Activated B cell treated with CpG ODN at 0.5 μM for 24 hours (primary cell): ENCODE results near the gene C1QC. TPM values are rescaled to one million over a fixed set of nuclear protein-coding genes. Genes with fewer than 3 reads are reported as not detected.

ENCODE experiments used
- ATAC-seq: fragments of 200-7000 bp; cut with Tn5 transposase; one replicate; pipeline ENCODE4 v1.10.0; 2021; ENCODE audit warnings: low read depth, mild to moderate bottlenecking, moderate library complexity
- CTCF ChIA-PET: fragments of 350-600 bp; sonication (Branson Sonifier 250); formaldehyde crosslinking; loops from one replicate; lab custom pipeline; 2021; ENCODE audit warnings: antibody characterized with exemption; lab: Charles Lee
- POLR2A ChIA-PET: fragments of 350-600 bp; sonication (Branson Sonifier 250); formaldehyde crosslinking; loops from one replicate; lab custom pipeline; 2021; ENCODE audit warnings: antibody characterized with exemption; lab: Charles Lee
- DNase-seq: peaks from one replicate; pipeline ENCODE4 v3.0.0; 2022
- H3K27ac Mint-ChIP-seq: one replicate; pipeline ENCODE4 v1.8.0; 2020; ENCODE audit warnings: mixed read lengths
- H3K27me3 Mint-ChIP-seq: one replicate; pipeline ENCODE4 v1.8.0; 2021; ENCODE audit warnings: mixed read lengths
- H3K36me3 Mint-ChIP-seq: one replicate; pipeline ENCODE4 v1.8.0; 2021; ENCODE audit warnings: low read depth, mixed read lengths
- H3K4me1 Mint-ChIP-seq: one replicate; pipeline ENCODE4 v1.8.0; 2021; ENCODE audit warnings: mixed read lengths
- H3K4me3 Mint-ChIP-seq: one replicate; pipeline ENCODE4 v1.8.0; 2020; ENCODE audit warnings: mild to moderate bottlenecking, mixed read lengths
- H3K9me3 Mint-ChIP-seq: one replicate; pipeline ENCODE4 v1.8.0; 2020; ENCODE audit warnings: mixed read lengths
- CTCF ChIP-seq: fragments of 200-600 bp; IDR thresholded peaks from one replicate; pipeline ENCODE4 v1.8.0; 2022; ENCODE audit warnings: antibody characterized with exemption, mild to moderate bottlenecking
- intact Hi-C: fragments of 100-400 bp; cut with micrococcal nuclease; formaldehyde crosslinking; loops from one replicate; pipeline ENCODE4 v1.15.1; 2024
- total RNA-seq: library from RNA; stranded (reverse); gene quantifications from 2 replicates; pipeline ENCODE4 v1.2.3, GENCODE V29; 2022

C1QC gene
- total RNA-seq, 1 donor from 2014 or later: not detected

GRCh38 chr1:22598736-22599135 lies 44.7 kb upstream of the C1QC start:
- Mint-ChIP-seq H3K36me3 (no peaks in the 10 kb centered on the region), H3K27ac (no peak overlapping the region), H3K9me3 (no peaks in the 10 kb centered on the region), H3K27me3 (peaks cover 17% of the 10 kb centered on the region), H3K4me1 (no peaks in the 10 kb centered on the region), H3K4me3 (no peak overlapping the region)
- CTCF ChIA-PET: no interaction called here
- TF ChIP-seq CTCF: no peak
- ATAC-seq (no peak), DNase-seq (no peak)
- POLR2A ChIA-PET: no interaction called here
- intact Hi-C loops: no loop called here

GRCh38 chr1:22600071-22600816 lies 43.2 kb upstream of the C1QC start:
- Mint-ChIP-seq H3K4me1 (no peaks in the 10 kb centered on the region), H3K4me3 (no peak overlapping the region), H3K9me3 (no peaks in the 10 kb centered on the region), H3K27me3 (peaks cover 23% of the 10 kb centered on the region), H3K36me3 (no peaks in the 10 kb centered on the region), H3K27ac (no peak overlapping the region)
- intact Hi-C loops: no loop called here
- DNase-seq (no peak), ATAC-seq (no peak)
- CTCF ChIA-PET: no interaction called here
- no peak for TF ChIP-seq CTCF
- POLR2A ChIA-PET: no interaction called here

- Mint-ChIP-seq H3K27me3 (peaks cover 22% of the 10 kb centered on the region), H3K4me1 (no peaks in the 10 kb centered on the region), H3K9me3 (no peaks in the 10 kb centered on the region), H3K4me3 (no peak overlapping the region), H3K36me3 (no peaks in the 10 kb centered on the region), H3K27ac (no peak overlapping the region)
- intact Hi-C loops: no loop called here
- TF ChIP-seq CTCF: no peak
- ChIA-PET CTCF (no interaction called here), POLR2A (no interaction called here)
- no peak for DNase-seq
- ATAC-seq: no peak
Observed at GRCh38 chr1:22600817-22601605, 42.4 kb upstream of the C1QC start.

GRCh38 chr1:22601610-22602009 lies 41.8 kb upstream of the C1QC start:
- H3K36me3 Mint-ChIP-seq: no peaks in the 10 kb centered on the region
- no peak overlapping the region for H3K4me3 Mint-ChIP-seq
- POLR2A ChIA-PET: no interaction called here
- no peak for DNase-seq
- ATAC-seq: no peak
- H3K9me3 Mint-ChIP-seq: no peaks in the 10 kb centered on the region
- CTCF ChIA-PET: no interaction called here
- peaks cover 24% of the 10 kb centered on the region for H3K27me3 Mint-ChIP-seq
- no peaks in the 10 kb centered on the region for H3K4me1 Mint-ChIP-seq
- H3K27ac Mint-ChIP-seq: no peak overlapping the region
- TF ChIP-seq CTCF: no peak
- intact Hi-C loops: no loop called here

GRCh38 chr1:22602060-22602740 lies 41.2 kb upstream of the C1QC start:
- no peaks in the 10 kb centered on the region for H3K9me3 Mint-ChIP-seq
- no peaks in the 10 kb centered on the region for H3K36me3 Mint-ChIP-seq
- TF ChIP-seq CTCF: no peak
- intact Hi-C loops: no loop called here
- ChIA-PET POLR2A (no interaction called here), CTCF (no interaction called here)
- ATAC-seq: no peak
- H3K4me1 Mint-ChIP-seq: no peaks in the 10 kb centered on the region
- H3K4me3 Mint-ChIP-seq: no peak overlapping the region
- H3K27ac Mint-ChIP-seq: no peak overlapping the region
- DNase-seq: no peak
- H3K27me3 Mint-ChIP-seq: peaks cover 21% of the 10 kb centered on the region
